Upper lobe of right lung (tissue), 1 donor: ENCODE data around the gene FAM174B. TPM values are rescaled to one million over a fixed set of nuclear protein-coding genes. Genes with fewer than 3 reads are reported as not detected.

Experiments
- ATAC-seq: fragments of 200-7000 bp; cut with Tn5 transposase; one replicate; pipeline ENCODE4 v1.9.1; 2020; ENCODE audit warnings: mild to moderate bottlenecking, moderate library complexity
- DNase-seq: peaks from one replicate; pipeline ENCODE4 v3.0.0-alpha.2; 2020
- H3K27ac ChIP-seq: fragments of 200-600 bp; one replicate; pipeline ENCODE4 v1.8.0; 2022
- H3K27me3 ChIP-seq: fragments of 200-600 bp; one replicate; pipeline ENCODE4 v1.8.0; 2022; ENCODE audit warnings: mild to moderate bottlenecking
- H3K36me3 ChIP-seq: fragments of 200-600 bp; one replicate; pipeline ENCODE4 v1.8.0; 2022
- H3K4me1 ChIP-seq: fragments of 200-600 bp; one replicate; pipeline ENCODE4 v1.8.0; 2022
- H3K4me3 ChIP-seq: fragments of 200-600 bp; one replicate; pipeline ENCODE4 v1.8.0; 2022; ENCODE audit warnings: mild to moderate bottlenecking
- H3K9me3 ChIP-seq: fragments of 200-600 bp; one replicate; pipeline ENCODE4 v1.8.0; 2022
- intact Hi-C: fragments of 100-400 bp; cut with DNase I; formaldehyde crosslinking; loops from one replicate; pipeline ENCODE4 v1.11.0; 2022
- total RNA-seq: library from RNA; stranded (reverse); fragmentation: NEBNext Ultra II Directional; extraction: Animal tissue kit (Norgen Biotek cat#: 25700); gene quantifications from one replicate; pipeline ENCODE4 v1.2.1, GENCODE V29; 2021
- TF ChIP-seq, protein P1 (sequence below): fragments of 200-600 bp; IDR thresholded peaks from one replicate; pipeline ENCODE4 v1.8.0; 2022; ENCODE audit warnings: antibody characterized with exemption
- donor health status: DM: no; HTN: yes; CAD: no; lungs with severe emphysema.

The FAM174B gene
- total RNA-seq, 1 donor from 2014 or later = 62.9 TPM

DNA sequence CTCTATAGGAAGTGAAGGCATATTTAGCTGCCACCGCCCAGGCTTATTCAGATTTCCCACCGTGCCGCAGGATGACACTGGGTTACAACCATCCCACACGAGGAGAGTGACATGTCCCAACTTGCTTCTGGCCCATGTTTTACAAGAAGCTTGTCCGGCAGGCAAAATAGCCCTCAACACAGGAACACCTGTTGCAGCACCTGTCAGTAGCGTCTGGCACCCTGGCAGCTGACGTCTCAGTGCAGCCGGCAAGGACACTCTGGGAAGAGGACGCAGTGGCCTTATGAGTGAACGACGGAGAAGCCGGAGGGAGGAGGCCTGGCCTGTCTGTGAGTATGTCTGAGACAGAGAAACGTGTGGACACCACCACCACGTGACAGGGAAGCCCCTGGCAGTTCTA lies 32.1 kb downstream of the FAM174B start:
- intact Hi-C loops = no loop called here
- Histone ChIP-seq H3K27me3 (no peaks in the 10 kb centered on the region), H3K36me3 (no peaks in the 10 kb centered on the region), H3K4me3 (no peak overlapping the region), H3K27ac (no peak overlapping the region), H3K9me3 (no peaks in the 10 kb centered on the region), H3K4me1 (peaks cover 8% of the 10 kb centered on the region)
- peak; percentile 8 for ATAC-seq
- TF ChIP-seq, protein P1, sequence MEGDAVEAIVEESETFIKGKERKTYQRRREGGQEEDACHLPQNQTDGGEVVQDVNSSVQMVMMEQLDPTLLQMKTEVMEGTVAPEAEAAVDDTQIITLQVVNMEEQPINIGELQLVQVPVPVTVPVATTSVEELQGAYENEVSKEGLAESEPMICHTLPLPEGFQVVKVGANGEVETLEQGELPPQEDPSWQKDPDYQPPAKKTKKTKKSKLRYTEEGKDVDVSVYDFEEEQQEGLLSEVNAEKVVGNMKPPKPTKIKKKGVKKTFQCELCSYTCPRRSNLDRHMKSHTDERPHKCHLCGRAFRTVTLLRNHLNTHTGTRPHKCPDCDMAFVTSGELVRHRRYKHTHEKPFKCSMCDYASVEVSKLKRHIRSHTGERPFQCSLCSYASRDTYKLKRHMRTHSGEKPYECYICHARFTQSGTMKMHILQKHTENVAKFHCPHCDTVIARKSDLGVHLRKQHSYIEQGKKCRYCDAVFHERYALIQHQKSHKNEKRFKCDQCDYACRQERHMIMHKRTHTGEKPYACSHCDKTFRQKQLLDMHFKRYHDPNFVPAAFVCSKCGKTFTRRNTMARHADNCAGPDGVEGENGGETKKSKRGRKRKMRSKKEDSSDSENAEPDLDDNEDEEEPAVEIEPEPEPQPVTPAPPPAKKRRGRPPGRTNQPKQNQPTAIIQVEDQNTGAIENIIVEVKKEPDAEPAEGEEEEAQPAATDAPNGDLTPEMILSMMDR = no peak
- no peak for DNase-seq

DNA sequence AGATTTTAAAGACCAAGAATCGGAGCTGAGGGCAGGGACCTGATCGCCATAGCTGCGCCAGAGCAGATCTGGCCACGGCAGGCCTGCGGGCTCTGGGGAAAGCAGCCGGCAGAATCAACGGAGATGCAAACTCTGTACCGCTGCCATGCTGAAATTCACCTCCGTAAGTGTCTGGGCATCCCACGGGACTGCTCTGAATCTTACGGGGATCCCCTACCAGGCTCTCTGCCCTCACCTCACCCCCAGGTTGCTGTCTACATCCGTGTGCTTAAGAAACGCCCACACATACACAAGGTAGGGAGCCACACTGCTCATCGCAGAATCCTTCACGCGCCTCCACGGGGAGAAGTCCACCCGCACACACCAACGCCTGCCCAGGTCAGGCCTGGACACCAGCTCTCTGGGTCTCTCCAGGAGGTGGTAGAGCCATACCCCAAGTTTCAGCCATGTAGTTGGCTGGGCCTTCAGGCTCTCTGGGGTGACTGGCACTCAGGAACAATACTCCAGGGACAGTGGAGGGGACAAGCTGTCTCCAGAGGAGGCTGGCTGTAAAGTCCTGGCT lies 33.5 kb downstream of the FAM174B start:
- Histone ChIP-seq H3K27me3 (no peaks in the 10 kb centered on the region), H3K9me3 (no peaks in the 10 kb centered on the region), H3K27ac (no peak overlapping the region), H3K4me1 (peaks cover 16% of the 10 kb centered on the region), H3K4me3 (no peak overlapping the region), H3K36me3 (no peaks in the 10 kb centered on the region)
- intact Hi-C loops = no loop called here
- no peak for ATAC-seq
- TF ChIP-seq, protein P1 = no peak
- peak; percentile 34 for DNase-seq

DNA sequence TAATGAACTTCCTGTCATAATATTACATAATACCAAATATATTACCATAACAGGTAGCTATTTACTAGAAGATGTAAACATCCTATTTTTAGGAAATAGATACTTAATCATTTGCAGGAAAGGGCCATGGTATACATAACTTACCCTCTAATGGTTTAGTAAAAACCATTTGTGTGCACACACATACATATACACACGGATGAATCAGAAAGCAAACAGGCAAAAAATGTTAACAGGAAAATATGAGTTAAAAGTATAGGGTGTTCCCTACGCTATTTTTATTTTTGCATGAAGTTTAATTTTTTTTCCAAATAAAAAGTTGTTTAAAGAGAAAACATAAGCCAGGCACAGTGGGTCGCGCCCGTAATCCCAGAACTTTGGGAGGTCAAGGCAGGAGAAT lies 34.6 kb downstream of the FAM174B start:
- intact Hi-C loops = no loop called here
- Histone ChIP-seq H3K27me3 (no peaks in the 10 kb centered on the region), H3K4me3 (no peak overlapping the region), H3K36me3 (no peaks in the 10 kb centered on the region), H3K4me1 (peaks cover 18% of the 10 kb centered on the region), H3K27ac (no peak overlapping the region), H3K9me3 (no peaks in the 10 kb centered on the region)
- ATAC-seq = no peak
- TF ChIP-seq, protein P1 = no peak
- peak; percentile 27 for DNase-seq

DNA sequence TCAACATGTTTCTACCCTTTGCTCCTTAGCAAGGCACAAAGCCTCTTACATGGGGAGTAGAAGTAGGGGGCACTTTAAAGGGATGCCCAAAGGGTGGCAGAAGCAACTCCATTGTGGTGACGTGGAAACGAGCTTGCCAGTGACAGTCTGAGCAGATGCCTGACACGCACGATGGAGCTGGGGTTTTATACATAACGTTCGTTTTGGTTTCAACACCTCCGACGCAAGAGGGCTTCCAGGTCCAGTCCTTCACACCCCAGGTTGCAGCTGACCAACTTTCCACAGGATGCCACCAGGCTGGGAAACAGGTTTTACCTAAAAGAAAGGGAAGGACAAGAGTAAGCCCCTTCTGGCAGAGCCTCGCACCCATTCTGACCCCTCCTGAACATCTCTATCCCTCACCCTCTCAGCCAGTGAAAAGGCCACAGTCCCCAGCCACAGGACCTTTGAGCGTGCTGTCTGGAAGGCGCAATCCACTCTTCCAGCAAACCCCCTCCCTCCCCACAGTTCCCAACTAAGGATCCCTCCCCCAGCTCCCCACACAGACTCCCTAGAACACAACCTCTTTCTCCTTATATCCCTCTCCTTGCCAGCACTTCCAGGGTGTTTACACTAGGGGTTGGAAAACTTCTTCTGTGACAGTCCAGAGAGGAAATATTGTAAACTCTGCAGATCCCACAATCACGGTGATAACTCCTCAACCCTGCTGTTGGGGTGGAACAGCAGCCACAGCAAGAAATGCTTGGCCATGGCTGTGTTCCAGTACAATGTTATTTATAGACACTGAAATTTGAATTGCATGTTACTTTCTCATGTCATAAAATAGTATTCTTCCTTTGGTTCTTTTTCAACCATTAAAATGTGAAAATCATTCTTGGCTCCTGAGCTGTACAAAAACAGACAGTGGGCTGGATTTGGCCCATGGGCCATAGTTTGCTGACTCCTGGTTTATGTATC lies 36.2 kb downstream of the FAM174B start:
- intact Hi-C loops = no loop called here
- Histone ChIP-seq H3K27me3 (no peaks in the 10 kb centered on the region), H3K9me3 (no peaks in the 10 kb centered on the region), H3K4me3 (no peak overlapping the region), H3K4me1 (peaks cover 18% of the 10 kb centered on the region), H3K36me3 (no peaks in the 10 kb centered on the region), H3K27ac (no peak overlapping the region)
- TF ChIP-seq, protein P1 = no peak
- ATAC-seq (no peak), DNase-seq (peak; percentile 2)

DNA sequence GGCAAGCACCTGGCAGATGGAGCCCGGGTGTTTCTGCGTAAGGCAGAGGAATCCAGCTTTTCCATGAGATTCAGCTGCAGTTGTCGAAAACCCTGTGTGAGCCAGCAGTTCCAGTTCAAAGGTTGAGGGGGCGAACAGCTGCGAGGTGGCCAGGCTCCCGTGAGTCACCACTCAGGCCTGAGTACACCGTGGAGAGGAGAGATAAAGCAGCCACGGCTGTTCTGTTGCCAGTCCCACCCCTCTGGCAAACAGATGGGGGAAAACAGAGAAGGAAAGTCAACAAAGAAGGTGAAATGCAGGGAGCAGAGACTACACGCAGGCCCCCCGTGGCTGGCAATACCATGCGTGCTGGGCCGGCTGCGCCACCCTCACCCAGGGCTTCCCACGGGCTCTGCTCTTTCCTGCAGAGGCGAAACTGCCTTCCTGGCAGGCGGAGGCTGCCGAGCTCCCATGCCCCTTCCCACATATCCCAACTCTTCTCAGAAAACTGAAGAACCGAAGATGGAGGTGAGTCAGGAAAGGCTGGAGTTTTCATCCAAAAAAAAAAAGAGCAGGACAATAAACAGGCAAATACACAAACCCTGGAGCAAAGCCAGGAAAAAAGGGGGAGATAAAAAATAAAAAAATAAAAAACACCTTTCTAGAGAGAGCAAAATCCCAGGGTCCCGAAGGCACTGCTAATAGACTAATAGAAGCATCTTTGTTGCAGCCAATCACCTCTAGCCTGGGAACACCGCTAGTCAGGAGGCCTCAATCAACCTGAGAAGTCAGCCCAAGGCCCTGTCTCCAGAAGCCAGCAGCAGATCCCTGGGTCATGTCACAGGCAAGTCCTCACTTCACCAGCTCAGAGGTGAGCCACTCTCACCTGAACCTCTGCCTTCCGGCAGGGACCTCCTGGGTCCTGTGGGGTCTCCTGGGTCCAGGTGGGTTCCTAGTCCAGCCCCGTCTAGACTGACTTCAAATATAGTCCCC lies 37.7 kb downstream of the FAM174B start:
- Histone ChIP-seq H3K4me3 (no peak overlapping the region), H3K36me3 (no peaks in the 10 kb centered on the region), H3K4me1 (peaks cover 10% of the 10 kb centered on the region), H3K27me3 (no peaks in the 10 kb centered on the region), H3K27ac (peak overlapping the region; percentile 45), H3K9me3 (no peaks in the 10 kb centered on the region)
- DNase-seq (peak; percentile 77), ATAC-seq (peak; percentile 83)
- TF ChIP-seq, protein P1 = no peak
- intact Hi-C loops = no loop called here
